Heart right ventricle (tissue), 16 donors: ENCODE data around the gene MYCN. TPM values are rescaled to one million over a fixed set of nuclear protein-coding genes. Genes with fewer than 3 reads are reported as not detected.

Source experiments
- ATAC-seq, 8 donors: fragments of 200-7000 bp; cut with Tn5 transposase; one replicate each; pipeline ENCODE4 v1.9.1; 2020; ENCODE audit warnings: mild to moderate bottlenecking in 8 of 8, moderate library complexity in 8 of 8, moderate number of reproducible peaks in 1 of 8
- DNase-seq, 2 donors: peaks; one replicate each; pipeline ENCODE4 v3.0.0-alpha.2; 2020
- H3K27ac ChIP-seq, 10 donors: fragments of 200-600 bp; sonication (generic) in 2 of 10; one replicate each; pipeline versions ENCODE4 v1.5.0 to v1.8.0; 2020 to 2022; ENCODE audit warnings: mild to moderate bottlenecking in 3 of 10
- H3K27me3 ChIP-seq, 7 donors: fragments of 200-600 bp; one replicate each; pipeline ENCODE4 v1.8.0; 2021 to 2022; ENCODE audit warnings: mild to moderate bottlenecking in 2 of 7
- H3K36me3 ChIP-seq, 9 donors: fragments of 200-600 bp; sonication (generic) in 1 of 9; one replicate each; pipeline versions ENCODE4 v1.5.0 to v1.8.0; 2020 to 2022; ENCODE audit warnings: mild to moderate bottlenecking in 2 of 9
- H3K4me1 ChIP-seq, 9 donors: fragments of 200-600 bp; sonication (generic) in 1 of 9; one replicate each; pipeline versions ENCODE4 v1.5.0 to v1.8.0; 2020 to 2022; ENCODE audit warnings: mild to moderate bottlenecking in 4 of 9
- H3K4me3 ChIP-seq, 10 donors: fragments of 200-600 bp; sonication (generic) in 2 of 10; one replicate each; pipeline versions ENCODE4 v1.5.0 to v1.8.0; 2020 to 2022; ENCODE audit warnings: mild to moderate bottlenecking in 7 of 10, moderate library complexity in 2 of 10
- H3K9me3 ChIP-seq, 11 donors: fragments of 200-600 bp in 10 of 11; sonication (generic) in 2 of 11; one replicate each; pipeline versions ENCODE4 v1.5.0 to v1.8.0; 2013 to 2022; ENCODE audit warnings: mild to moderate bottlenecking in 2 of 11, control low read depth in 1 of 11, moderate library complexity in 1 of 11
- WGBS, 2 donors: extraction: QIAGEN DNeasy Blood & Tissue Kit; methylation state at CpG; one replicate each; pipeline ENCODE4 v1.1.7; 2013; ENCODE audit warnings: inconsistent platforms in 1 of 2; 5-methylcytosine and 5-hydroxymethylcytosine counted together
- intact Hi-C, 10 donors: fragments of 100-400 bp; cut with DNase I; formaldehyde crosslinking; loops; one replicate each; pipeline versions ENCODE4 v1.11.1 to v1.14.2; 2022
- polyA plus RNA-seq, 2 donors: library from polyadenylated mRNA; stranded (reverse); fragments of 200-250 nt; gene quantifications; one replicate each; pipeline ENCODE4 v1.2.3, GENCODE V29; 2013
- total RNA-seq, 10 donors: library from RNA; stranded (reverse); fragmentation: NEBNext Ultra II Directional in 3 of 10; extraction: Animal tissue kit (Norgen Biotek cat#: 25700) in 3 of 10; gene quantifications; one replicate each; pipeline versions ENCODE4 v1.2.1 to v1.2.4, GENCODE V29; 2021 to 2023
- TF ChIP-seq, protein P1 (sequence below), 9 donors: fragments of 200-600 bp; sonication (generic) in 2 of 9; IDR thresholded peaks; one replicate each; pipeline versions ENCODE4 v1.5.0 to v1.8.0; 2021 to 2022; ENCODE audit warnings: antibody characterized with exemption in 9 of 9, mild to moderate bottlenecking in 5 of 9, moderate library complexity in 1 of 9
- donor health status: Arrhythmogenic right ventricular cardiomyopathy.
- donor health status: ischemic (EF 13 %, LVEDD 7.1; RV severe dilation, severe dysfunction).
- donor health status: healthy with polysubstance abuse.
- donor health status: DM: no; HTN: yes; CAD: no.
- donor health status: DM: no; HTN: no; CAD: no.
- donor health status: ischemic (EF 25% LVEDD 6.9; RV normal size, moderate dysfunction).
- donor health status: ischemic (EF 25% LVEDD 5.7; RV mildly dilated, moderate dysfunction).
- donor health status: healthy.
- donor health status: DM: yes; HTN: yes; CAD: no.
- donor health status: Ischemic cardiomyopathy.
- donor health status: ischemic (EF 35%, LVEDD 5.7; RV mildly dilated, moderate dysfunction).
- donor health status: nonischemic (EF 11% LVEDD 7.7; RV severe dilation, severe dysfunction).
- donor health status: DM: yes; HTN: yes; CAD: no.
- donor health status: PGD.
- donor health status: ischemic (EF 29% LVEDD 5.4; RV normal size, mild dysfunction).
- donor health status: nonischemic (EF 23%, LVEDD 6.1; RV moderate dilation, normal function).

Gene MYCN
- total and polyA plus RNA-seq, 12 donors = 0.14 to 1.4 (median 0.52) TPM

- no peaks in the 10 kb centered on the region for H3K9me3 ChIP-seq
- H3K4me1 ChIP-seq = no peaks in the 10 kb centered on the region
- H3K27me3 ChIP-seq = peaks cover 0 to 14% (median 0%) of the 10 kb centered on the region in 7 donors
- intact Hi-C loops = no loop called here
- no peaks in the 10 kb centered on the region for H3K36me3 ChIP-seq
- H3K4me3 ChIP-seq = no peak overlapping the region
- DNase-seq = peak in 1 of 2 donors; percentile 26
- H3K27ac ChIP-seq = no peak overlapping the region
- ATAC-seq = peak in 5 of 8 donors; percentile 11 to 82 (median 67)
- WGBS, 2 donors = 85 to 89% methylated on average over 43 of the region's 43 CpGs
- TF ChIP-seq, protein P1, sequence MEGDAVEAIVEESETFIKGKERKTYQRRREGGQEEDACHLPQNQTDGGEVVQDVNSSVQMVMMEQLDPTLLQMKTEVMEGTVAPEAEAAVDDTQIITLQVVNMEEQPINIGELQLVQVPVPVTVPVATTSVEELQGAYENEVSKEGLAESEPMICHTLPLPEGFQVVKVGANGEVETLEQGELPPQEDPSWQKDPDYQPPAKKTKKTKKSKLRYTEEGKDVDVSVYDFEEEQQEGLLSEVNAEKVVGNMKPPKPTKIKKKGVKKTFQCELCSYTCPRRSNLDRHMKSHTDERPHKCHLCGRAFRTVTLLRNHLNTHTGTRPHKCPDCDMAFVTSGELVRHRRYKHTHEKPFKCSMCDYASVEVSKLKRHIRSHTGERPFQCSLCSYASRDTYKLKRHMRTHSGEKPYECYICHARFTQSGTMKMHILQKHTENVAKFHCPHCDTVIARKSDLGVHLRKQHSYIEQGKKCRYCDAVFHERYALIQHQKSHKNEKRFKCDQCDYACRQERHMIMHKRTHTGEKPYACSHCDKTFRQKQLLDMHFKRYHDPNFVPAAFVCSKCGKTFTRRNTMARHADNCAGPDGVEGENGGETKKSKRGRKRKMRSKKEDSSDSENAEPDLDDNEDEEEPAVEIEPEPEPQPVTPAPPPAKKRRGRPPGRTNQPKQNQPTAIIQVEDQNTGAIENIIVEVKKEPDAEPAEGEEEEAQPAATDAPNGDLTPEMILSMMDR (IDR thresholded peaks at IDR 0.05) = no peak
Measured at GRCh38 chr2:15984368-15985255, 44.3 kb downstream of the MYCN start.

DNA sequence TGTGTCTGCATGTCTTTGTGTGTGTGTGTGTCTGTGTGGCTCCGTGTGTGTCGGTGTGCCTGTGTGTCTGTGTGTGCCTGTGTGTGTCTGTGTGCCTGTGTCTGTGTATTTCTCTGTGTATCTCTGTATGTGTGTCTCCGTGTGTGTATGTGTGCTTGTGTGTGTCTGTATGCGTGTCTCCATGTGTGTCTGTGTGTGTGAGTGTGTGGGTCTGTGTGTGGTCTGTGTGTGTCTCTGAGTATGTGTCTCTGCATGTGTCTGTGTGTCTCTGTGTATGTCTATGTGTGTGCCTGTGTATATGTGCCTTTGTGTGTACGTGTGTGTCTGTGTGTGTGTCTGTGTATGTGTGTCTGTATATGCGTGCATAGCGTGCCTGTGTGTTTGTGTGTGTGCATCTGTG, 45.2 kb downstream of the MYCN start:
- Histone ChIP-seq H3K4me3 (no peak overlapping the region), H3K27ac (no peak overlapping the region), H3K9me3 (no peaks in the 10 kb centered on the region), H3K27me3 (peaks cover 0 to 15% (median 0%) of the 10 kb centered on the region in 7 donors), H3K4me1 (no peaks in the 10 kb centered on the region), H3K36me3 (no peaks in the 10 kb centered on the region)
- 97 to 99% methylated on average over 7 of the region's 7 CpGs for WGBS, 2 donors
- intact Hi-C loops = no loop called here
- DNase-seq (no peak), ATAC-seq (peak in 1 of 8 donors; percentile 16)
- TF ChIP-seq, protein P1 (IDR thresholded peaks at IDR 0.05) = no peak

GRCh38 chr2:15986068-15986560, 45.8 kb downstream of the MYCN start:
- H3K27ac ChIP-seq = no peak overlapping the region
- intact Hi-C loops = no loop called here
- H3K9me3 ChIP-seq = no peaks in the 10 kb centered on the region
- 74 to 76% methylated on average over 9 of the region's 9 CpGs for WGBS, 2 donors
- H3K36me3 ChIP-seq = no peaks in the 10 kb centered on the region
- DNase-seq (no peak), ATAC-seq (no peak)
- peaks cover 0 to 17% (median 0%) of the 10 kb centered on the region in 7 donors for H3K27me3 ChIP-seq
- H3K4me3 ChIP-seq = no peak overlapping the region
- no peaks in the 10 kb centered on the region for H3K4me1 ChIP-seq
- TF ChIP-seq, protein P1 (IDR thresholded peaks at IDR 0.05) = no peak

- DNase-seq (no peak), ATAC-seq (no peak)
- TF ChIP-seq, protein P1 (IDR thresholded peaks at IDR 0.05) = no peak
- Histone ChIP-seq H3K9me3 (no peaks in the 10 kb centered on the region), H3K36me3 (no peaks in the 10 kb centered on the region), H3K27ac (no peak overlapping the region), H3K27me3 (peaks cover 0 to 17% (median 3%) of the 10 kb centered on the region in 7 donors), H3K4me3 (no peak overlapping the region), H3K4me1 (no peaks in the 10 kb centered on the region)
- 72 to 78% methylated on average over 4 of the region's 4 CpGs for WGBS, 2 donors
- intact Hi-C loops = no loop called here
Measured at GRCh38 chr2:15986644-15987043, 46.3 kb downstream of the MYCN start.
